Measurements from ENCODE around the gene ARHGAP12. TPM values are rescaled to one million over a fixed set of nuclear protein-coding genes. Genes with fewer than 3 reads are reported as not detected.

The ARHGAP12 gene
- total RNA-seq, 2 donors from 2014 or later = 26.3 to 37.2 TPM

- Histone ChIP-seq H3K36me3 (no peaks in the 10 kb centered on the region), H3K27ac (no peak overlapping the region), H3K27me3 (replicated peaks; ENCODE audit: insufficient read depth) (no peaks in the 10 kb centered on the region), H3K4me1 (ENCODE audit: control insufficient read depth in 1 of 2, low read depth in 2 of 2) (peaks cover 0 to 6% of the 10 kb centered on the region in 2 donors), H3K4me3 (no peak overlapping the region), H3K9me3 (no peaks in the 10 kb centered on the region)
- TF ChIP-seq CTCF (IDR thresholded peaks at IDR 0.05) = no peak
- no peak for ATAC-seq (ENCODE audit: insufficient number of reproducible peaks, low FRiP score, low read depth)
- DNase-seq (ENCODE audit: low spot score) = no peak
Measured at GRCh38 chr10:31876652-31877352, 51.8 kb downstream of the ARHGAP12 start.

DNA sequence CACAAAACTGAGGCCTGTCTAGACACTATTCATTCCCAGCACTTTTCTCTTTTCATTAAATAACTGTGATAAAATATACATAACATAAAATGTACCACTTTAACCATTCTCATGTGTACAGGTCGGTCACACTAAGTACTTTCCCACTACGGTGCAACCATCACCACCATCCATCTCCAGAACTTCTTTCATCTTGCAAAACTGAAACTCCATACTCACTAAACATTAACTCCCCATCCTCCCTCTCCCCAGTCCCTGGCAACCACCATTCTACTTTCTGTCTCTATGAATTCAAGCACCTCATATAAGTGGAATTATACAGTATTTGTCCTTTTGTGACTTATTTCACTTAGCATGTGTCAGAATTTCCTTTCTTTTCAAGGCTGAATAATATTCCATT, 53.0 kb downstream of the ARHGAP12 start:
- H3K27me3 ChIP-seq (replicated peaks; ENCODE audit: insufficient read depth) = no peaks in the 10 kb centered on the region
- H3K36me3 ChIP-seq = no peaks in the 10 kb centered on the region
- DNase-seq (ENCODE audit: low spot score) = no peak
- no peak for ATAC-seq (ENCODE audit: insufficient number of reproducible peaks, low FRiP score, low read depth)
- H3K4me1 ChIP-seq (ENCODE audit: control insufficient read depth in 1 of 2, low read depth in 2 of 2) = peaks cover 0 to 10% of the 10 kb centered on the region in 2 donors
- no peaks in the 10 kb centered on the region for H3K9me3 ChIP-seq
- H3K4me3 ChIP-seq = no peak overlapping the region
- TF ChIP-seq CTCF (IDR thresholded peaks at IDR 0.05) = no peak
- H3K27ac ChIP-seq = no peak overlapping the region

DNA sequence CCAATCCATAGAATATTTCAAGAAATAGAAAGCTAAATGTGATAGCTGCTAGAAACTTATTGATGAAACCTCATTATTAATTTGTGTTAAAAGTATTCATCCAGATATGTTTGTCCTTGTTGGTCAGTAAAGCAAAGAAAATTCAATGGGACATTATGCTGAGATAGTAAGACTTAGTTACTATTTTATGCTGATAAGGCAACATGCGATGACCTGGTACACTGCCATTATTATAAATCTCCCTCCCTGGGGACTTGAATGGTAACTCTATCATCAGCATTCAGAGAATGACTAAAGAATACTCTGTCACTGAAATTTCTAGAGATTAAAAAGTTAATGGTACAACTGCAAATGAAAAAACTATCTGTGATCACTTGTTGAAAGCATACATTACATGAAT, 54.9 kb downstream of the ARHGAP12 start:
- no peaks in the 10 kb centered on the region for H3K9me3 ChIP-seq
- no peak for TF ChIP-seq CTCF (IDR thresholded peaks at IDR 0.05)
- ATAC-seq (ENCODE audit: insufficient number of reproducible peaks, low FRiP score, low read depth) = no peak

DNA sequence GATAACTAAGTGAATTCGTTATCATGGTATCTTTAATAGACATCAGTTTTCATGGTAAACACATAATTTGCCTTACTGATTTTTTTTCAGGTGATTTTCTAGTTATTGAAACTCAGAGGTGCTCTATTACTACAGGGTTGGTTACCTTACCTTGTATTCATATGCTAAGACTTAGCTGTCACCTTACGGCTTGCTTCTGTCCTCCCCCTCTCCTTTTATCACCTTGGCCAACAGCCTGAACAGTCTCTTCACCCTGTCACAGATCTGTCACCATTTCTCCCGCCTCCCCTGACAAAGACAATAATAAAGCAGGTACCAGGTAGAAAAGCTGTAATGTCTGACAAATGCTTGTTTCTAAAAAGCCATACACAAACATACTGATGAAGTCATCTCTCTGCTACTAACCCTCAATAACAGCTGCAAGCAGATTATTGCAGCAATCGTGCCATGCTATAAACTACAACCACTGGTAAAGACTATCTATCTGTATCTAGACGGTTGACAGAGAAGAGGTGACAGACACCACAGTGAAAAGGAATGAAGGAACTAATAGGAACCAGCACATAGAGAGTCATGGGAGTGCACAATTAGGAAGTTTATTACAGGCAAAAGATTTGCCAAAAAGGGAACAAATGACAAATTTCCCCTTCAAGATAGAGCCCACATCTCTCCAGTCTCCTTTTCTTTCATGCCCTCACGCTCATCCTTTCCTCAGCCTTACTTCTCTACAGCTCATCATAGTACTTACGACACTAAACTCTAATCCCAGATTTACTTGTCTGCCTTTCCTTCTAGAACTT, 57.2 kb downstream of the ARHGAP12 start:
- DNase-seq (ENCODE audit: low spot score) = no peak
- Histone ChIP-seq H3K9me3 (no peaks in the 10 kb centered on the region), H3K4me1 (ENCODE audit: control insufficient read depth in 1 of 2, low read depth in 2 of 2) (peaks cover 0 to 22% of the 10 kb centered on the region in 2 donors), H3K27me3 (replicated peaks; ENCODE audit: insufficient read depth) (no peaks in the 10 kb centered on the region), H3K36me3 (no peaks in the 10 kb centered on the region), H3K27ac (no peak overlapping the region), H3K4me3 (no peak overlapping the region)
- no peak for TF ChIP-seq CTCF (IDR thresholded peaks at IDR 0.05)
- no peak for ATAC-seq (ENCODE audit: insufficient number of reproducible peaks, low FRiP score, low read depth)

More for the DNA sequence above, 54.9 kb downstream of the ARHGAP12 start:
- no peaks in the 10 kb centered on the region for H3K36me3 ChIP-seq
- no peak for DNase-seq (ENCODE audit: low spot score)
- H3K27ac ChIP-seq = no peak overlapping the region
- peaks cover 0 to 19% of the 10 kb centered on the region in 2 donors for H3K4me1 ChIP-seq (ENCODE audit: control insufficient read depth in 1 of 2, low read depth in 2 of 2)
- H3K27me3 ChIP-seq (replicated peaks; ENCODE audit: insufficient read depth) = no peaks in the 10 kb centered on the region
- no peak overlapping the region for H3K4me3 ChIP-seq

DNA sequence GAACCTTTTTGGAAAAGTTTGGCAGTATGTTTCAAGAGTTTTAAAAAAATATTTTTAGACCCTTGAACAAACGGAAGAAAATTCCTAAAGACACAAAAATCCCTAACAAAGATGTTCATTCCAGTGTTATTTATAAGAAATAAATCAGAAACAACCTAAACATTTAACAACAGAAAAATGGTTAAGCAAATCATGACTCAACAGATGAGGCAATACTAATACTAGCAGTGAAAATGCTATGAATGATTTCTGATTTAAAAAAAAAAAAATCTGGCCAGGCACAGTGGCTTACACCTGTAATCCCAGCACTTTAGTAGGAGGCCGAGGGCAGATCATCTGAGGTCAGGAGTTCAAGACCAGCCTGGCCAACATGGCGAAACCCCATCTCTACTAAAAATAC, 61.0 kb downstream of the ARHGAP12 start:
- DNase-seq (ENCODE audit: low spot score) (no peak), ATAC-seq (ENCODE audit: insufficient number of reproducible peaks, low FRiP score, low read depth) (no peak)
- TF ChIP-seq CTCF (IDR thresholded peaks at IDR 0.05) = no peak
- peaks cover 0 to 34% of the 10 kb centered on the region in 2 donors for H3K4me1 ChIP-seq (ENCODE audit: control insufficient read depth in 1 of 2, low read depth in 2 of 2)
- H3K27me3 ChIP-seq (replicated peaks; ENCODE audit: insufficient read depth) = no peaks in the 10 kb centered on the region
- H3K4me3 ChIP-seq = no peak overlapping the region
- no peaks in the 10 kb centered on the region for H3K36me3 ChIP-seq
- no peaks in the 10 kb centered on the region for H3K9me3 ChIP-seq
- no peak overlapping the region for H3K27ac ChIP-seq
